Measurements from ENCODE around the gene TGFA. TPM values are rescaled to one million over a fixed set of nuclear protein-coding genes. Genes with fewer than 3 reads are reported as not detected.

The TGFA gene
- total RNA-seq, 1 donor from 2014 or later: 4.7 TPM

- H3K4me3 Mint-ChIP-seq (ENCODE audit: unreplicated experiment): no peak overlapping the region
- peaks cover 8% of the 10 kb centered on the region for H3K4me1 Mint-ChIP-seq (ENCODE audit: unreplicated experiment)
- no peaks in the 10 kb centered on the region for H3K9me3 Mint-ChIP-seq (ENCODE audit: unreplicated experiment)
- no peaks in the 10 kb centered on the region for H3K27me3 Mint-ChIP-seq (ENCODE audit: unreplicated experiment)
- H3K27ac Mint-ChIP-seq (ENCODE audit: unreplicated experiment): no peak overlapping the region
- H3K36me3 Mint-ChIP-seq (ENCODE audit: low read depth, unreplicated experiment): no peaks in the 10 kb centered on the region
- TF ChIP-seq CTCF (IDR thresholded peaks at IDR 0.05; ENCODE audit: unreplicated experiment): no peak
- no peak for DNase-seq (ENCODE audit: low spot score)
Observed at GRCh38 chr2:70583091-70583490, 29.5 kb upstream of the TGFA start.

DNA sequence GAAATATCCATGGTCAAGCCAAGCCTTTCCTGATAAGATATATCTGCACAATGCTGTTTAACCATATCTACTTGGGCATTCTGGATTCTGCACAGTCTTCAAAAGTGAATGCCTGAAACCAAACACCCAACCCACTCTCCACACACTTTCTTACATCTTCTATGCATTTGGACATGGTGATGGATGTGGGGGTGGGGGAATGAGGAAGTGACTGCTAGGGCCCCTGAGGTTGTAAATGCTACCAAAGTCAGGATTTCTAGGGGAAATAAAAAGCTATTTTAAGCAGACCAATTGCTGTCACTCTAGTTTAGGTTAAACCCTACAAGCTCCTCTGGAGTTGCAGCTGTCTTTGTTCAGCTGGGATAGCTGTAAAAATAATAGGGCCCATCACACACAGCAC is 26.7 kb upstream of the TGFA start:
- Mint-ChIP-seq H3K36me3 (ENCODE audit: low read depth, unreplicated experiment) (no peaks in the 10 kb centered on the region), H3K27ac (ENCODE audit: unreplicated experiment) (no peak overlapping the region), H3K4me3 (ENCODE audit: unreplicated experiment) (no peak overlapping the region), H3K27me3 (ENCODE audit: unreplicated experiment) (no peaks in the 10 kb centered on the region), H3K4me1 (ENCODE audit: unreplicated experiment) (peaks cover 8% of the 10 kb centered on the region), H3K9me3 (ENCODE audit: unreplicated experiment) (no peaks in the 10 kb centered on the region)
- no peak for TF ChIP-seq CTCF (IDR thresholded peaks at IDR 0.05; ENCODE audit: unreplicated experiment)
- no peak for DNase-seq (ENCODE audit: low spot score)

DNA sequence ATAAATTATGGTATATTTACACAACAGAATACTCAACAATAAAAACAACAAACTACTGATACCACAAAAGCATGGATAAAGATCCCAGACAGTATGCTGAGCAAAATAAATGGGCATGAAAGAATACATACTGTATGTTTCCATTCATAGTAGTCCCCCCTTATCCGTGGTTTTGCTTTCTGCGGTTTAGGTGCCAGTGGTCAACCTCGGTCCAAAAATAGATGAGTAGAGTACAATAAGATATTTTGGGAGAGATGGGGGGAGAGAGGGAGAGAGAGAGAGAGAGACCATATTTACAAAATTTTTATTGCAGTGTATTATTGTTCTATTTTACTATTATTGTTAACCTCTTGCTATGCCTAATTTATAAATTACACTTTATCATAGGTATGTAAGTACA is 21.0 kb upstream of the TGFA start:
- TF ChIP-seq CTCF (IDR thresholded peaks at IDR 0.05; ENCODE audit: unreplicated experiment): no peak
- no peaks in the 10 kb centered on the region for H3K27me3 Mint-ChIP-seq (ENCODE audit: unreplicated experiment)
- peaks cover 6% of the 10 kb centered on the region for H3K4me1 Mint-ChIP-seq (ENCODE audit: unreplicated experiment)
- H3K4me3 Mint-ChIP-seq (ENCODE audit: unreplicated experiment): no peak overlapping the region
- no peaks in the 10 kb centered on the region for H3K9me3 Mint-ChIP-seq (ENCODE audit: unreplicated experiment)
- DNase-seq (ENCODE audit: low spot score): no peak
- no peaks in the 10 kb centered on the region for H3K36me3 Mint-ChIP-seq (ENCODE audit: low read depth, unreplicated experiment)
- no peak overlapping the region for H3K27ac Mint-ChIP-seq (ENCODE audit: unreplicated experiment)

GRCh38 chr2:70574109-70574508 is 20.5 kb upstream of the TGFA start:
- Mint-ChIP-seq H3K4me3 (ENCODE audit: unreplicated experiment) (no peak overlapping the region), H3K27me3 (ENCODE audit: unreplicated experiment) (no peaks in the 10 kb centered on the region), H3K9me3 (ENCODE audit: unreplicated experiment) (no peaks in the 10 kb centered on the region), H3K4me1 (ENCODE audit: unreplicated experiment) (peaks cover 6% of the 10 kb centered on the region), H3K36me3 (ENCODE audit: low read depth, unreplicated experiment) (no peaks in the 10 kb centered on the region), H3K27ac (ENCODE audit: unreplicated experiment) (no peak overlapping the region)
- no peak for TF ChIP-seq CTCF (IDR thresholded peaks at IDR 0.05; ENCODE audit: unreplicated experiment)
- no peak for DNase-seq (ENCODE audit: low spot score)

- H3K27ac Mint-ChIP-seq (ENCODE audit: unreplicated experiment): no peak overlapping the region
- no peak for DNase-seq (ENCODE audit: low spot score)
- no peaks in the 10 kb centered on the region for H3K9me3 Mint-ChIP-seq (ENCODE audit: unreplicated experiment)
- no peak for TF ChIP-seq CTCF (IDR thresholded peaks at IDR 0.05; ENCODE audit: unreplicated experiment)
- H3K27me3 Mint-ChIP-seq (ENCODE audit: unreplicated experiment): peaks cover 2% of the 10 kb centered on the region
- peaks cover 7% of the 10 kb centered on the region for H3K36me3 Mint-ChIP-seq (ENCODE audit: low read depth, unreplicated experiment)
- H3K4me3 Mint-ChIP-seq (ENCODE audit: unreplicated experiment): no peak overlapping the region
- H3K4me1 Mint-ChIP-seq (ENCODE audit: unreplicated experiment): peaks cover 6% of the 10 kb centered on the region
Observed at GRCh38 chr2:70570041-70570661, 16.5 kb upstream of the TGFA start.

Measured in endothelial cell (in vitro differentiated cells).